HG02973 (cell line): ENCODE results near the gene NANOG.
"Not testable (repeated sequence)": the region's sequence is repeated elsewhere in the genome, so short reads cannot be mapped to it uniquely, and the experiment has no call there.

Experiments used
- ATAC-seq: cut with Tn5 transposase; IDR thresholded peaks from one replicate; pipeline ENCODE4 v1.9.1; 2021; ENCODE audit warnings: moderate library complexity; ENCODE audit not compliant: unreplicated experiment

The NANOG gene

GRCh38 chr12:7801460-7801859, 12.3 kb downstream of the NANOG start:
- no peak for ATAC-seq

DNA sequence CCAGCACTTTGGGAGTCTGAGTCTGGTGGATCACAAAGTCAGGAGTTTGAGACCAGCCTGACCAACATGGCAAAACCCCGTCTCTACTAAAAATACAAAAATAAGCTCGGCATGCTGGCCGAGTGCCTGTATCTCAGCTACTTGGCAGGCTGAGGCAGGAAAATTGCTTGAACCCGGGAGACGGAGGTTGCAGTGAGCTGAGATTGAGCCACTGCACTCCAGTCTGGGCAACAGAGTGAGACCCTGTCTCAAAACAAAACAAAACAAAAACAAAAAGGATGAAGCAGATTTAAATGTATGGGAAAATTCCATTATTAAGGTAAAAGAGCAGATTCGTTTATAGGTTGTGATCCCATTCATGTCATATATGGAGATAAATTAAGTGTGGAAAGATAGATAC, 17.1 kb downstream of the NANOG start:
- not testable (repeated sequence) for ATAC-seq

GRCh38 chr12:7806863-7807487, 17.8 kb downstream of the NANOG start:
- no peak for ATAC-seq

DNA sequence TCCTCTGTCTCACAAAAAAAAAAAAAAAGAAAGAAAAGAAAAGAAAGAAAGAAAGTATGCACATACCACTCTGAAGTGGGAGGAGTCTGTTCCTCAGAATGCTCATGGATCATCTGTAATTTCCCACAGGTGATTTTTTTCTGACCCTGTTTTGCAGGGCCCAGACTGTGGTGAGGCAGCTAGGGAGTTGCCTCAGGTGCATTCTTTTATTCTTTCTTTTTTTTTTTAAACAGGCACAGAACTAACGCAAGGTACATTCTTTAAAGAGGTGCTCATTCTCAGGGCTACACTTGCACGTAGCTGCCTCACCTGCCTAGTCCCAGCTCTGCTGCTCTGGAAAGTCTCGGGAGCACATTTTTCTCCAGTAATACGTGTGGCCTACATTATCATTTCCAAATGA, 36.6 kb downstream of the NANOG start:
- ATAC-seq: not testable (repeated sequence)

DNA sequence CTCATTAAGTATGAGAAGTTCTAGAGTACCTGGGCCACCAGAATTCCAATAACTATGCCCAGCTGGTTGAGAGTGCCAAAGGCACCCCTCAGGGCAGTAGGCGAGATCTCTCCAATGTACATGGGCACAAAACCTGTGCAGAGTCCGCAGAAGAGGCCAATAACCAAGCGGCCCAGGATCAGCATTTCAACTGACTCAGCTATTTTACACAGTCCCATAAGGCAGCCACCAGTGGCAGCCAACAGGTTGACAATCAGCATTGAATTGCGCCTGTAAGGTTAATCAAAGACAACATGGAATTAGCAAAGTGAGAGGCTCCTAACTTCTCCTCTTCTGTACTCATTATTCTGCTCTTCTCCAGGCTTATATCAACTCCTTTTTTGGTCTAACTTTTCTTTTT, 40.5 kb downstream of the NANOG start:
- ATAC-seq: not testable (repeated sequence)

DNA sequence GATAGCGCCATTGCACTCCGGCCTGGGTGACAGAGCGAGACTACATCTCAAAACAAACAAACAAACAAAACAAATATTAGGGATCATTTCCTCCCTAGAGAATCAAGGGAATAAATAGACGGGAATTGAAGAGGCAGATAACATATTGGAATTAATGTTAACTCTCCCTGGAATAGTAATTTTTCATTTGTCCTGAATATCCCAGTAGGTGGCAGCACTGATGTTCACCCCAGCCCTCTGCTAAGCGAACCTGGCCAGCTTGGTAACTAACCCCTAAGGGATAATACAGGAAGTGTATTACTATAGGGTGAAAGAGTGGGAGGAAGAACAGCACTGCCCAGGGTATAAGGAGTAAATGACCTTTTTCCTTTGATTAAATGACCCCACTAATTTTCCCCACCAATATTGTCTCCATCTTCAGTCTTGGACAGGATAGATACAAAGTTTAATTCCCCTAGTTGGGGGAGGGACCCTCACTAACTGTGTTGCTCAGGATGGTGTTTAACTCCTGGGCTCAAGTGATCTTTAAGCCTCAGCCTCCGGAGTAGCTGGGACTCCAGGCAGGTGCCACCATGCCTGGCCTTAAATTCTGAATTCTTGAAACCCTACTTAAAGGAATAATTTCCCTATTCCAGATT, 43.0 kb downstream of the NANOG start:
- no peak for ATAC-seq

- ATAC-seq: not testable (repeated sequence)
These were observed 44.0 kb downstream of the NANOG start for GRCh38 chr12:7833201-7833600.

DNA sequence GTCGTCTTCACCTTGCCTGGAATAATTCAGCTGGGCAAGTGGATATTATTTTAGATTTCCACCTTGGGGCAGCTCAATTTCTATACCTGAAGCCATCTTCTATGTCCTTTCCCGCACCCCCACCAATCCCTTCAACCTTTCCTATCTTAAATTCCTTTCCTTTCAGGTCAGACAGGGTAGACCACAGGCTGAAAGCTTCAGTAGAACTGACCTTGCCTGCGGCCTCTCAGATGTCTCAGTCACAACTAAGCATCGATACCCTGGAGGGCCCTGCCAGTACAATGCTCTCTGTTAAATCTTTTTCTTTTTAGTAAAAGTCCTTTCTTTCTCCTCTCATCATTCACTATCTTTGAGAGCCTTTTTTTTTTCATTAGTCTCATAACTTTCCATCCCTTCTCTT, 44.6 kb downstream of the NANOG start:
- no peak for ATAC-seq

- ATAC-seq: no peak
These were observed 45.5 kb downstream of the NANOG start for GRCh38 chr12:7834701-7835100.

DNA sequence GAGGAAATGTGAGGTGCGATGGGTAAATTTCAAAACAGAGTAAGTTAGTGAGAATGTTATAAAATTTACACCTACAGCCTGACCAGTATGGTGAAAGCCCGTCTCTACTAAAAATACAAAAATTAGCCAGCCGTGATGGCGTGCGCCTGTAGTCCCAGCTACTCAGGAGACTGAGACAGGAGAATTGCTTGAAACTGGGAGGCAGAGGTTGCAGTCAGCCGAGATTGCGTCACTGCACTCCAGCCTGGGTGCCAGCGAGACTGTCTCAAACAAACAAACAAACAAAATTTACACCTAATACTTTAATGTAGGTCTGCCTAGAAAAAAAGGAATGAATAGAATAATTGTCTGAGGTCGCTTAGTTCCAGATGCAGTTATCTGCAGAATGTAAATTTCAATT, 45.9 kb downstream of the NANOG start:
- no peak for ATAC-seq

GRCh38 chr12:7835766-7836165, 46.6 kb downstream of the NANOG start:
- no peak for ATAC-seq

- no peak for ATAC-seq
These were observed 48.2 kb downstream of the NANOG start for GRCh38 chr12:7837366-7837765.

GRCh38 chr12:7839226-7839625, 50.0 kb downstream of the NANOG start:
- ATAC-seq: not testable (repeated sequence)

DNA sequence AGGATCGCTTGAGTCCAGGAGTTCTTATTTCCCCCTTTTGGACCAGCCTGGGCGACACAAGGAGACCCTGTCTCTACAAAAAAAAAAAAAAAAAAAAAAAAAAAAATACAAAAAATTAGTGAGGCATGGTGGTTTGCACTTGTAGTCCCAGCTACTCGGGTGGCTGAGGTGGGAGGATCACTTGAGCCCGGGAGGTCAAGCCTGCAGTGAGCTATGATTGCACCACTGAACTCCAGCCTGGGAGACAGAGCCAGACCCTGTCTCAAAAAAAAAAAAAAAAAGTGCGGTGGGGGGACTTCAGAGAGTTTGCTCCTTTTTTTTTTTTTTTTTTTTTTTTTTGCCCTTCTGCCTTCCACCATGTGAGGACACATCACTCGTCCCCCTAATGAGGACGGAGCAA, 50.6 kb downstream of the NANOG start:
- not testable (repeated sequence) for ATAC-seq

GRCh38 chr12:7842444-7842843, 53.2 kb downstream of the NANOG start:
- not testable (repeated sequence) for ATAC-seq

DNA sequence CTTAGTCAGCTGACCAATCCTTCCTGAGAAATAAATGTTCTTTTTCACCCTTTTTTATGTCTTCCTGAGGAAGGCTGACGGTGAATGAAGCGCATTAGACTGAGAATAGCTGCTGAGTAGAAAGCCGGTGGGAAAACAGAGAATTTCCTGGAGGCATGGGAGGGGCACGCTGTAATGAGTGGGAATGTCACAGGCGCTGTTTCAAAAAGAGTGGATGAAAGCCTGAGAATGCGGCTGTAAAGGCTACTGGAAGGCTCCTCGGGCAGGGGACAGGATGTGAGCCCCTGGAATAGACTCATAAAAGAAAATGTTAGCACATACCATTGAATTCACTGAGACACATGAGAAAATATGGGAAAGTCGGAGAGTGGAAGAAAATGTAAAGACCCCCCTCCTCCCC, 53.9 kb downstream of the NANOG start:
- ATAC-seq: not testable (repeated sequence)

DNA sequence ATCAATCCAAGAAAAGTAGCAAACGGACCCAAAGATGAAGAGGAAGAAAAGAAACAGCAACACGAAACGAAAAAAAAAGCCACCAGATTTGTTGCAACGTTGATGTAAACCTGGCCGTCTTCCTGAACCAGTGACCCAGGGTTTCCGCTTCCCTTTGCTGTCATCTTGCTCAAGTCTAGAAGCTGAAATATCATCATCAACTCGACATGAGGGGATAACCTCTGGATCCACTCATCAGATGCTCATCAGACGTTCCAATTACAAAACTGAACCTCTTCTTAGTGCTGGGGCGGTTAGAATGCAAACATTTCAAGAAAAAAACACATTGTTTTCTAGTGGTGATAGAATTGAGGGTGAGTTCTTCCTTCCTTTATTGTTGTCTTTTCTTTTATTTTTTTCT, 54.4 kb downstream of the NANOG start:
- not testable (repeated sequence) for ATAC-seq

DNA sequence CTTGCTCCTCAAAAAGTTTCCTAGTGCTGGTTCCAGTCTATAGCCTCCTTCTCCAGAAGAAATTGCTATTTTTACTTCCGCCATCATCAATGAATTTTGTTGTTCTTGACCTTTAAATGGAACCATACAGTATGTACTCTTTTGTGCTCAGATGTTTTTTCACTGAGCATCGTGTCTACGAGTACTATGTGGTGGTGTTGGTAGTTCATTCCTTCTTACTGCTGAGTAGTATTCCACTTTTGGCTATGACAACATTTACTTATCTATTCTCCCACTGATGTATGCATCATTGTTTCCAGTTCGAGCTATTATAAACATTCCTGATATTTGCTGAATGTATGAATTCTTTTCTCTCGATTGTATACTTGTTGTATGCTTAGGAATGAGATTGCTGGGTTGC, 54.9 kb downstream of the NANOG start:
- no peak for ATAC-seq

- ATAC-seq: peak; percentile 51
These were observed 58.3 kb downstream of the NANOG start for GRCh38 chr12:7847226-7848097.

- ATAC-seq: not testable (repeated sequence)
These were observed 58.9 kb downstream of the NANOG start for GRCh38 chr12:7848098-7848422.
